MM.1S (cell line): ENCODE data around the gene BBS12.

ENCODE experiments used
- DNase-seq: peaks from one replicate; pipeline ENCODE4 v3.0.0-alpha.2; 2015
- H2AFZ ChIP-seq: fragments of 300-600 bp; sonication (generic); 2 replicates; pipeline ENCODE4 v1.6.0; 2016; ENCODE audit warnings: antibody characterized with exemption, low read length
- H3F3A ChIP-seq: fragments of 300-600 bp; sonication (generic); 2 replicates; pipeline ENCODE4 v1.6.1; 2016; ENCODE audit warnings: mild to moderate bottlenecking, antibody characterized with exemption, low read length, moderate library complexity, mixed read lengths; ENCODE audit not compliant: insufficient read depth
- H3K27ac ChIP-seq: fragments of 300-600 bp; sonication (generic); 2 replicates; pipeline ENCODE4 v1.5.1; 2016; ENCODE audit warnings: mild to moderate bottlenecking, low read length
- H3K27me3 ChIP-seq: fragments of 300-600 bp; sonication (generic); replicated peaks from 2 replicates; pipeline ENCODE4 v1.6.0; 2016; ENCODE audit warnings: low read length; ENCODE audit not compliant: insufficient read depth
- H3K36me3 ChIP-seq: fragments of 300-600 bp; sonication (generic); replicated peaks from 2 replicates; pipeline ENCODE4 v1.6.1; 2016; ENCODE audit warnings: mild to moderate bottlenecking, low read length, mixed read lengths; ENCODE audit not compliant: insufficient read depth
- H3K4me1 ChIP-seq: fragments of 300-600 bp; sonication (generic); 2 replicates; pipeline ENCODE4 v1.6.1; 2016; ENCODE audit warnings: low read length, mixed read lengths
- H3K4me2 ChIP-seq: fragments of 300-600 bp; sonication (generic); 2 replicates; pipeline ENCODE4 v1.6.0; 2016; ENCODE audit warnings: low read depth, low read length
- H3K4me3 ChIP-seq: fragments of 300-600 bp; sonication (generic); 2 replicates; pipeline ENCODE4 v1.5.1; 2016; ENCODE audit warnings: low read length, mixed read lengths
- H3K79me2 ChIP-seq: fragments of 300-600 bp; sonication (generic); 2 replicates; pipeline ENCODE4 v1.6.1; 2016; ENCODE audit warnings: mixed run types, low read length, mixed read lengths
- H3K9ac ChIP-seq: fragments of 300-600 bp; sonication (generic); 2 replicates; pipeline ENCODE4 v1.6.1; 2016; ENCODE audit warnings: low read length, mixed read lengths
- H3K9me2 ChIP-seq: fragments of 300-600 bp; sonication (generic); replicated peaks from 2 replicates; pipeline ENCODE4 v1.6.1; 2016; ENCODE audit warnings: mild to moderate bottlenecking, low read length, mixed read lengths; ENCODE audit not compliant: insufficient read depth
- H3K9me3 ChIP-seq: fragments of 300-600 bp; sonication (generic); replicated peaks from 2 replicates; pipeline ENCODE4 v1.6.1; 2016; ENCODE audit warnings: mild to moderate bottlenecking, low read length, mixed read lengths; ENCODE audit not compliant: insufficient read depth
- H4K20me1 ChIP-seq: fragments of 300-600 bp; sonication (generic); 2 replicates; pipeline ENCODE4 v1.6.1; 2016; ENCODE audit warnings: mild to moderate bottlenecking, low read length, moderate library complexity, mixed read lengths; ENCODE audit not compliant: insufficient read depth
- EZH2 ChIP-seq: fragments of 300-600 bp; sonication (generic); optimal IDR thresholded peaks from 2 replicates; pipeline ENCODE3; 2017; ENCODE audit warnings: low read depth, mild to moderate bottlenecking, antibody characterized with exemption, low read length, mixed read lengths
- EZH2phosphoT487 ChIP-seq: fragments of 300-600 bp; sonication (generic); IDR thresholded peaks from 2 replicates; pipeline ENCODE4 v1.6.1; 2018; ENCODE audit warnings: antibody characterized with exemption, low read length
- TF ChIP-seq, protein P1 (sequence below): fragments of 300-600 bp; sonication (generic); IDR thresholded peaks from 2 replicates; pipeline ENCODE4 v1.5.1; 2016; ENCODE audit warnings: antibody characterized with exemption, low read length, mixed read lengths

The BBS12 gene

DNA sequence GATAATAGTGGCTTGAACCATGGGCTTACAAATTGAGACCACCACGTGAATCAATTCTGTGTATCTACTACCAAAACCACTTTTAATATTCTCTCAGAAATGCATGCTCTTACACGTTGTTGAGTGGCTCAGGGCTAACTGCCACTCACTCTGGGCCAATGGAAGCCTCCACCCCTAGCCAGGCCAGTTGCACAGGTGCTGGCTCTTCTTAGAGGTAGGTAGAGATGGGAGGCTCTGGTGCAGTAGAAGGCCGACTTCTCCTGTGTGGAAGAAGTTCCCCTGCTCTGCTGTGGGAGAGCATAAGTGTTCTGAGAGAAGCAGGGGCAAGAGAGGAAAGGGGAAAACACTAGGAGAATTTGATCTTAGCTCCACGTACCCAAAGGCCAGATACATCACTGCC is 25.0 kb upstream of the BBS12 start:
- Histone ChIP-seq H3K27ac (no peak overlapping the region), H4K20me1 (no peaks in the 10 kb centered on the region), H3K4me3 (no peak overlapping the region), H3K9me2 (no peaks in the 10 kb centered on the region), H3K4me1 (no peaks in the 10 kb centered on the region), H3K79me2 (no peaks in the 10 kb centered on the region), H2AFZ (no peak overlapping the region), H3K9me3 (no peaks in the 10 kb centered on the region), H3F3A (no peaks in the 10 kb centered on the region), H3K36me3 (no peaks in the 10 kb centered on the region), H3K4me2 (no peak overlapping the region), H3K27me3 (no peaks in the 10 kb centered on the region), H3K9ac (no peak overlapping the region)
- no peak for TF ChIP-seq EZH2
- TF ChIP-seq, protein P1, sequence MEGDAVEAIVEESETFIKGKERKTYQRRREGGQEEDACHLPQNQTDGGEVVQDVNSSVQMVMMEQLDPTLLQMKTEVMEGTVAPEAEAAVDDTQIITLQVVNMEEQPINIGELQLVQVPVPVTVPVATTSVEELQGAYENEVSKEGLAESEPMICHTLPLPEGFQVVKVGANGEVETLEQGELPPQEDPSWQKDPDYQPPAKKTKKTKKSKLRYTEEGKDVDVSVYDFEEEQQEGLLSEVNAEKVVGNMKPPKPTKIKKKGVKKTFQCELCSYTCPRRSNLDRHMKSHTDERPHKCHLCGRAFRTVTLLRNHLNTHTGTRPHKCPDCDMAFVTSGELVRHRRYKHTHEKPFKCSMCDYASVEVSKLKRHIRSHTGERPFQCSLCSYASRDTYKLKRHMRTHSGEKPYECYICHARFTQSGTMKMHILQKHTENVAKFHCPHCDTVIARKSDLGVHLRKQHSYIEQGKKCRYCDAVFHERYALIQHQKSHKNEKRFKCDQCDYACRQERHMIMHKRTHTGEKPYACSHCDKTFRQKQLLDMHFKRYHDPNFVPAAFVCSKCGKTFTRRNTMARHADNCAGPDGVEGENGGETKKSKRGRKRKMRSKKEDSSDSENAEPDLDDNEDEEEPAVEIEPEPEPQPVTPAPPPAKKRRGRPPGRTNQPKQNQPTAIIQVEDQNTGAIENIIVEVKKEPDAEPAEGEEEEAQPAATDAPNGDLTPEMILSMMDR, result no peak
- no peak for TF ChIP-seq EZH2phosphoT487
- no peak for DNase-seq

DNA sequence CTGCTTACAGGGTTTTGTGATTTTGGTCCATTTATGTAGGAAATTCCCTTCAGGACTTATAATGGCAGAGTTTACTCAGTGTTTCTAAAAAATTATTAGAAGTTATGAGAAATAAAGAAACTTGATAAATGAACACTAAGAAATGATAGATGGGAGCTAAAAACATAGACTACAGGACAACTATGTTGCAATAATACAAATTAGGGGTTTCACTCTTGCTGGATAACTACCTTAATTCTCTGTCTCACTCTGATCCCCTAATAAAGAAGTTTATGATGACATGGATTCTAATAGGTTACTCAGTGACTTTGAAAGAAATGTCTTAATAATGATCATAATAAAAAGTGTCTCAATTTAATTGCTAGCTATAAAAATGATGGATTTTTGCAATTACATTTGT is 23.3 kb upstream of the BBS12 start:
- Histone ChIP-seq H2AFZ (no peak overlapping the region), H3K4me2 (no peak overlapping the region), H4K20me1 (no peaks in the 10 kb centered on the region), H3K27ac (no peak overlapping the region), H3K36me3 (no peaks in the 10 kb centered on the region), H3K4me1 (no peaks in the 10 kb centered on the region), H3F3A (no peaks in the 10 kb centered on the region), H3K27me3 (no peaks in the 10 kb centered on the region), H3K9me2 (no peaks in the 10 kb centered on the region), H3K9me3 (no peaks in the 10 kb centered on the region), H3K9ac (no peak overlapping the region), H3K79me2 (no peaks in the 10 kb centered on the region), H3K4me3 (no peak overlapping the region)
- TF ChIP-seq, protein P1, result no peak
- no peak for TF ChIP-seq EZH2phosphoT487
- no peak for TF ChIP-seq EZH2
- DNase-seq, result no peak

DNA sequence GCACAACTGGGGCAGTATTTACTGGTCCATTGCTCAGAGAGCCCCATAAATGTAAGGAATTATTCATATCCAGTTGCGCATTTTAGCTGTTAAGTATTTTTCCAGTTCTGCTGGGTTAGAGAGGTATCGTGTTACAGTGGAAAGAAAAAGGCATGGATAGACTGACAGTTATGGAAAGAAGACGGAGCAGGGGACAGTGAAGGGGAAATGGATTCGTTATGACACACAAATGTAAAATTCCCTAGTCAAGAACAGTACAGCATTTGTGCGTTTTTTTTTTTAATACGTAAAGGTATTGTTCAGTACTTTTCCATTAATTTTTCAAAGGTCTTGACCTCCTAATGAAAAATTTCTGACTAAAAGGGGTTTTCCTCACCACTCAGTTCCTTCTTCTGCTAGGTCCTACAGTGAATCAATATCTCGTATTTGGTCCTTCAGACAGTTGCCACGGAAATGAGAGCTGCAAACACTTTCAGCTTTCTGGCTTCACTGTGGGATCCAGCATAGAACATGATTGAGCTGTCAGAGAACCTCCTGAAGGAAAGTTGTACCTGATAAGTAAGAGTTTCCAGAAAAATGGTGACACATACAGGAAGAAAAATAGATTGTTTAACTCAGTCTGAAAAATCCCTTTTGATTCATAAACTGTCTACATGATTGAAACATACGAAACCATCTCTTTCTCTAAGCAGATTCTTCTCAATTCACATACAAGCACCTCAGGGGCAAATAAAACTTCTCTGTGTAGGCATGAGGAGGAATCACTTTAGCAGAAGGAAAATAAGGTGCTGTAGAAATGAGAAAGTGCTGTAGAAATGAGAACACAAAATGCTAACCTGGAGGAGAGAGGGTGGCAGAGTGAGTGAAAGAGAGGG is 21.8 kb upstream of the BBS12 start:
- Histone ChIP-seq H3K36me3 (no peaks in the 10 kb centered on the region), H4K20me1 (no peaks in the 10 kb centered on the region), H3F3A (no peaks in the 10 kb centered on the region), H3K27ac (no peak overlapping the region), H3K79me2 (no peaks in the 10 kb centered on the region), H3K27me3 (no peaks in the 10 kb centered on the region), H3K4me3 (no peak overlapping the region), H3K9me2 (no peaks in the 10 kb centered on the region), H3K4me2 (no peak overlapping the region), H3K9ac (no peak overlapping the region), H3K4me1 (no peaks in the 10 kb centered on the region), H2AFZ (no peak overlapping the region), H3K9me3 (no peaks in the 10 kb centered on the region)
- TF ChIP-seq, protein P1, result no peak
- TF ChIP-seq EZH2 (no peak), EZH2phosphoT487 (no peak)
- DNase-seq, result no peak
